Fibroblast of gingiva (primary cell): ENCODE results near the gene FAM124A.
"Not testable (repeated sequence)": the region's sequence is repeated elsewhere in the genome, so short reads cannot be mapped to it uniquely, and the experiment has no call there.

ENCODE experiments used
- DNase-seq: peaks from one replicate; pipeline ENCODE4 v3.0.0-alpha.2; 2011; ENCODE audit warnings: low read depth

The FAM124A gene

DNA sequence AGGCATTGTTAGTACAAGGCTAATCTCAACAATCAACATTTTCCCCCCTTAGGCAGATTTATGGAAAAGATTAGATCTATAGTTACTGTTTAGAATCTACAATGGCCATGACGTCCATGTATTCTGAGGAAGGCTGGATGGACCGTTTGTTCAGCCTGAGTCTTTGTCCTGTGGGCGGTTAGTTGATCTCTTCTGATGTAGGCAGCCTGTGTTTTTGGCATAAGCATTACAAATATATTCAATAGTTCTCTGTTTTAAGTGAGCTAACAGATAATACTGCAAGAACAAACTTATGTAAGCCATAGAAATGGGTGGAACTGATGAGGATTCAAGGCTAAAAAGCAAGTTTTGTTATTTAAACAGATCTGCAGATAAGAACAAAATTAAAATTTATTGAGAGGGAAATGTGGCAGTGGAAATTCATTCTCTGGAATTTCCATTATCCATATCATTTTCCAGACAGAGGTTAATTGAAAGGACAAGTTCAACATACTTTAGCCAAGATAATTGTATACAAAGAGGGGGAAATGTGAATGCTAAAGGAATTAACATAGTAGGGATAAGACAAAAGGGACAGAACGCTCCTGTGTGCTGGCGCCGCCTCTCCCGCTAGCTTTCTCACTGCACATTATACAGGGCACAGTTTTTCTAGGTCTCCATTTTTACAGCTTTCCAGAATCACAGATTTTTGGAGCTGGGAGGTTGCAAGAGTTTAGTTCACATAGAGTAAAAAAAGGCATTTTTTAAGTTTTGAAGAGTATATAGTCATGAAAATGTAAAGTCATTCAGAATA, 48.6 kb downstream of the FAM124A start:
- DNase-seq, result no peak

DNA sequence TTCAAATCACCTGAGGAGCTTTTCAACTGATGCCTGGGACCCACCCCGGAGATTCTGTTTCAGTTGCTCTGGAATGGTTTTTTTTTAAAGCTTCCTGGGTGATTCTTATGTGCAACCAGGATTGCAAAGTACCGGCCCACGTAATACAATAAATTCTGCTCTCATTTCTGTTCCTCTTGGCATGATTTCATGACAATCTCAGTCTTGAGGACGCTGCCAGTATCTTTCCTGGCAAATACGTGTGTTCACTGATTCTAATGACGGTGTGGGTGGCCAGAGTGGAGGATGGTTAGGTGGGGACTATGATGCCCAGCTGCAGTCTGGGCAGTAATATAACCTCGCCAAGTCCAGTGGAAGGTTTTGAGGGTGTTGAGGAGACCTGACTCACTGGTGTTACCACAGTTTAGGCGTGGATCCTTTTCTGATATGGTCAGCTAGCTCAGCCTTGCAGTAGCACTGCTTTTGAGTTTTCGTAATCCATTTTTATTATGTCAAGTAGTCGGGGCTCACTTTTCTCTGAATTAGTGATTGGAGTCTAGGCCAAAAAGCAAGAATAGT, 49.4 kb downstream of the FAM124A start:
- no peak for DNase-seq

GRCh38 chr13:51275101-51275500, 52.9 kb downstream of the FAM124A start:
- DNase-seq, result no peak

DNA sequence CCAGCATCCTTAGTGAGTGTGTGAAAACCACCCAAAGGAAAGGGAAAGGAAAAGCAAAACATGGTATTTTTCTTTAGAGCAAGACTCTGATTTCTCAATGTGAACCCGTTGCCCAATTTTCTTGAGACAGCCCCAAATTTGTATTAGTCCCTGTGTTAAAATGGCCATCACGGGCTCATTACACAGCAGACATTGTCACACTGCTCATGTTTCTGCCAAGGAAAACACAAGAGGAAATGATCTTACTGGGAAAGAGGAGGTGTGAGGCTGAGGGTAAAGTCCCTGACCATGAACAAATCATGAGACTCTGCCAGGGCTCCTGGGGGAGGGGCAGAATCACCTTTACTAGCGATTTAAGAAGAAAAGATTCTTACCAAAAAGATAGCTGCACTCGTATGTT, 54.4 kb downstream of the FAM124A start:
- DNase-seq, result peak; percentile 38

DNA sequence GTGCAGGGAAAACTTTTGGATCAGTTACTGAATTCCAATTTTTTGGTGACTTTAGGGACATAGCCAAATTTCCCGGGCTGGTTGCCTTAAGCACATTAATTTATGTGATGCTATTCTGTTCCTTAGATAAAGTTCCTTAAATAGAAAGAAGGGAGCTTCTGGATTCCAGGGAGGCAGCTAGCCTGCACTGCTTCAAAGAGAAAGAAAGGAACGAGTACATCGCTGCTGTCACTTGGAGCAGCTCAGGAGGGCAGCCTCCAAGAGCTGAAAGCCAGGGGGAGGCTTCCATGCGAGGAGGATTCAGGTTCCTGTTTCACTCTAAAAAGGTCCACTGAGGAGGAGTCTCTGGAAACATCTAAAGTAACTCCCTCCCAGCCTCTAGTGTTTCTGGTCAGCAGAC, 55.7 kb downstream of the FAM124A start:
- DNase-seq, result no peak

DNA sequence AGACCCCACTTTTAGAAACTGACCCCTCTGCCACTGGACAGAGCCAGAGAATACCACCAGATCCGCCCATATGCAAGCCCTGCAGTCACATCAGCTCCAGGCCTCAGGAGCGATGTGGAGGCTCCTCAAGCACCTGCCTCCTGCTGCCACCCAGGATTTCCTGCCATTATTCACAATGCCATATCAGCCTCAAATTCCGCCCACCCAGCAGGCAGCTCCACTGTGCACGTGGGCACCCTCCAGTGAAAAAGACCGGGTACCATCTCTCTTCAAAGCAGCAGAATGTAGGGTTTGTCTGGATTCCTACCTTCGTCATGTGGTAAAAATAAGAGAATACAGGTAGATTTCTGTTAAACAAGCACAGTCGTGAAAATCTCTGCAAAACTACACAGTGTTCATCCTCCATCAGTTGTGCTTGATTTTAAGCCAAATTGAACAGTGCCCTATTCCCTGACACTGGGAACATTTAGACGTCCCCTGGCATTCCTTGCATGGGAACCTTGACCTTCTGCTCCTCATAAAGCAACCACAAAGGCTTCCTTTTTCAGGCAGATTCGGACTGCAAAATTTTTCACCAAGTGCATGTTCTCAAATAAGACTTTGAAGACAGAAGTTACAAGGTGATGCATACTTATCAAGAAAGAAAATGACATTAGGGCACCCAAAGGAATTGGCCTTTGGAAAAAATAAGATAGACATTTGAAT, 56.4 kb downstream of the FAM124A start:
- DNase-seq, result no peak

GRCh38 chr13:51280379-51280940, 58.3 kb downstream of the FAM124A start:
- no peak for DNase-seq

GRCh38 chr13:51282322-51282721, 60.1 kb downstream of the FAM124A start:
- no peak for DNase-seq

DNA sequence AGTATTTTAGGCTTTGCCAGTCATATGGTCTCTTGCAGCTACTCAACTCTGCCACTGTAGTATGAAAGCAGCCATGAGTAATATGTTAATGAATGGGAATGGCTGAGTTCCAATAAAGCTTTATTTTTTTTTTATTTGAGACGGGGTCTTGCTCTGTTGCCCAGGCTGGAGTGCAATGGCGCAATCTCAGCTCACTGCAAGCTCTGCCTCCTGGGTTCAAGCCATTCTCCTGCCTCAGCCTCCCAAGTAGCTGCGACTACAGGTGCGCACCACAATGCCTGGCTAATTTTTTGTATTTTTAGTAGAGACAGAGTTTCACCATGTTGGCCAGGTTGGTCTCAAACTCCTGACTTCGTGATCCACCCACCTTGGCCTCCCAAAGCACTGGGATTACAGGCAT, 60.7 kb downstream of the FAM124A start:
- DNase-seq, result not testable (repeated sequence)

DNA sequence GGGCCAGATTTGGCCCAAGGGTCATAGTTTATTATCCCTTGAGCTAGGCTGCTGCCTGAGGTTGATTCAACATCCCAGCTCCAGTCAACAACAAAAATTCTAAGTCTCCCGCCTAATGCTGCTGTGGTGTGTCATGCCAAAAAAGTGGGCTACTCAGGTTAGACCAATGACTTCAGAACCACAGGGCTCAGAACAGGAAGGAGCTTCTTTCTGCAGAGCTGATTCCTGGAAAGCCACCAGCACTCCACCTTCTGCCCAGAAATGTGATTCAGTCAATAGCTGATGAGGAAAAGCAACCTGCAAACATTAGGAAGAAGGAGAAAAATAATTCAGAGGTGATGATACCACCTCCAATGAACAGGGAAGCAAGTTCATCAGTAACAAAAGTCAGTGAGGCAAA, 61.2 kb downstream of the FAM124A start:
- DNase-seq, result no peak

DNA sequence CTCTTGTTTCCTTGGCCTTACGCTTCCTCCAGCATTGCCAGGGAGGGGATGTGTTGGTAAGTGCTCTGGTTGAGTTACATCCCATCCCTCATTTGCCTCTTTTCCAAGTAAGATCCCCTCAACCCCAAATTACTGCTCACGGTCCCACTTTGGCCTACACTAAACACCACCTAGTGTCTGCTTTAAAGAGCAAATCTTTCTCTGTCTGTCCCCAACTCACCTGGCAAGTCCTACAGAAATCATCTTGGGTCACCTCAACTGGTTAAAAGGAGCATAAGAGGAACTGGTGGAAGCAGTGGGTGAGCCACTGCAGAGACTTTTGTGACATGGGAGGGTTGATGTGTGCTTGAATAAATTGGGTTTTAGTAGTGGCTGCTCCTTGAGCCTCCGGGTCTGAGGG, 62.1 kb downstream of the FAM124A start:
- DNase-seq, result no peak

GRCh38 chr13:51286135-51287002, 64.2 kb downstream of the FAM124A start:
- DNase-seq, result peak; percentile 56

GRCh38 chr13:51287758-51288157, 65.6 kb downstream of the FAM124A start:
- no peak for DNase-seq

DNA sequence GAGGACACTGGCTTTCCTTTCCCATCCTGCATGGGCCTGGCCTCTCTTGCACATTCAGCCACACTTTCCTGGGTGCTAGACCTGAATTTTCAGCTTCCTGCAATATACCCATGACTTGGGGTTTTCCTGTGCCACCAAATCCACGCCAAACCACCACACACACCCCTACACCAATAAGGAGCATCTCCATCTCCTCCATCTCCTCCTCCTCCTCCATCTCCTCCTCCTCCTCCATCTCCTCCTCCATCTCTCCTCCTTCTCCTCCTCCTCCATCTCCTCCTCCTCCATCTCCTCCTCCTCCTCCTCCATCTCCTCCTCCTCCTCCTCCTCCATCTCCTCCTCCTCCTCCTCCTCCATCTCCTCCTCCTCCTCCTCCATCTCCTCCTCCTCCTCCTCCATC, 66.1 kb downstream of the FAM124A start:
- not testable (repeated sequence) for DNase-seq

- no peak for DNase-seq
These were observed 69.1 kb downstream of the FAM124A start for GRCh38 chr13:51291341-51291740.

DNA sequence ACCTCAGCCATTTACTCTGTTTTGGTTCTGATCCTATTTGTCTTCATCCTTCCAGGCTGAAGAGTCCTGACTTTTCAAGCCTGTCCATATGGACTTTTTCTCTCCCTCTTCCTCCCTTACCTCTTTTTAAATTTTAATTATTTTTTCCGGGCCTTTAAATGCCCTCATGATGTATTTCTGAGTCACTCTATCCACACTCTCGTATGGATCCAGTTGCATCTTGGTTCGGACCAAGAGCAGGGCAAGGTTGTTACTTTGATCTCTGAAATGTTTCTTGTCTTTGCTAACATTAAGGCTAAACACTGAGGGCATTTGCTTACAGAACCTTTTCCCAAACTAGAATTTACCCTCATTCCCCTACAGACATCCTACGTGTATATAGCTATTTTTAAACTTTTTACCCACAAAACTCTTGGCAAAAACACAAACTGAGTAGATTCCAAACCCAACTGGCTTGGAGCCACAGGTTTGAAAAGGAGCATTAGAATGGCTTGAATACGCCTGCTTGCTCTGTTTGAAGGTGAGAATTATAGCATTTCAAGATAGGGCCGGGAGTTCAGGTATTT, 69.9 kb downstream of the FAM124A start:
- peak; percentile 54 for DNase-seq

GRCh38 chr13:51297556-51297955, 75.4 kb downstream of the FAM124A start:
- DNase-seq, result no peak

- no peak for DNase-seq
These were observed 76.6 kb downstream of the FAM124A start for GRCh38 chr13:51298812-51299211.

- DNase-seq, result no peak
These were observed 80.9 kb downstream of the FAM124A start for GRCh38 chr13:51303063-51303552.

- DNase-seq, result no peak
These were observed 81.7 kb downstream of the FAM124A start for GRCh38 chr13:51303882-51304281.

- DNase-seq, result no peak
These were observed 83.2 kb downstream of the FAM124A start for GRCh38 chr13:51305271-51305967.
